Measurements from ENCODE around the gene ZFHX3. TPM values are rescaled to one million over a fixed set of nuclear protein-coding genes. Genes with fewer than 3 reads are reported as not detected.

Gene ZFHX3, protein sequence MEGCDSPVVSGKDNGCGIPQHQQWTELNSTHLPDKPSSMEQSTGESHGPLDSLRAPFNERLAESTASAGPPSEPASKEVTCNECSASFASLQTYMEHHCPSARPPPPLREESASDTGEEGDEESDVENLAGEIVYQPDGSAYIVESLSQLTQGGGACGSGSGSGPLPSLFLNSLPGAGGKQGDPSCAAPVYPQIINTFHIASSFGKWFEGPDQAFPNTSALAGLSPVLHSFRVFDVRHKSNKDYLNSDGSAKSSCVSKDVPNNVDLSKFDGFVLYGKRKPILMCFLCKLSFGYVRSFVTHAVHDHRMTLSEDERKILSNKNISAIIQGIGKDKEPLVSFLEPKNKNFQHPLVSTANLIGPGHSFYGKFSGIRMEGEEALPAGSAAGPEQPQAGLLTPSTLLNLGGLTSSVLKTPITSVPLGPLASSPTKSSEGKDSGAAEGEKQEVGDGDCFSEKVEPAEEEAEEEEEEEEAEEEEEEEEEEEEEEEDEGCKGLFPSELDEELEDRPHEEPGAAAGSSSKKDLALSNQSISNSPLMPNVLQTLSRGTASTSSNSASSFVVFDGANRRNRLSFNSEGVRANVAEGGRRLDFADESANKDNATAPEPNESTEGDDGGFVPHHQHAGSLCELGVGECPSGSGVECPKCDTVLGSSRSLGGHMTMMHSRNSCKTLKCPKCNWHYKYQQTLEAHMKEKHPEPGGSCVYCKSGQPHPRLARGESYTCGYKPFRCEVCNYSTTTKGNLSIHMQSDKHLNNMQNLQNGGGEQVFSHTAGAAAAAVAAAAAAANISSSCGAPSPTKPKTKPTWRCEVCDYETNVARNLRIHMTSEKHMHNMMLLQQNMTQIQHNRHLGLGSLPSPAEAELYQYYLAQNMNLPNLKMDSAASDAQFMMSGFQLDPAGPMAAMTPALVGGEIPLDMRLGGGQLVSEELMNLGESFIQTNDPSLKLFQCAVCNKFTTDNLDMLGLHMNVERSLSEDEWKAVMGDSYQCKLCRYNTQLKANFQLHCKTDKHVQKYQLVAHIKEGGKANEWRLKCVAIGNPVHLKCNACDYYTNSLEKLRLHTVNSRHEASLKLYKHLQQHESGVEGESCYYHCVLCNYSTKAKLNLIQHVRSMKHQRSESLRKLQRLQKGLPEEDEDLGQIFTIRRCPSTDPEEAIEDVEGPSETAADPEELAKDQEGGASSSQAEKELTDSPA (N-terminal part only)
- 3.8 and 12.4 TPM in 2 replicates for total RNA-seq

GRCh38 chr16:73047536-73048291, at the start of gene ZFHX3:
Gene ZFHX3, minus strand, starts transcription at chr16:73048128. Its CDS starts 87,983 bp downstream, at chr16:72960145.

All from nasal cavity respiratory epithelium epithelial cell of viscerocranial mucosa (primary cell).